ENCODE measurements around the gene TMCC1.
"Not testable (repeated sequence)": the region's sequence is repeated elsewhere in the genome, so short reads cannot be mapped to it uniquely, and the experiment has no call there.

Gene TMCC1

DNA sequence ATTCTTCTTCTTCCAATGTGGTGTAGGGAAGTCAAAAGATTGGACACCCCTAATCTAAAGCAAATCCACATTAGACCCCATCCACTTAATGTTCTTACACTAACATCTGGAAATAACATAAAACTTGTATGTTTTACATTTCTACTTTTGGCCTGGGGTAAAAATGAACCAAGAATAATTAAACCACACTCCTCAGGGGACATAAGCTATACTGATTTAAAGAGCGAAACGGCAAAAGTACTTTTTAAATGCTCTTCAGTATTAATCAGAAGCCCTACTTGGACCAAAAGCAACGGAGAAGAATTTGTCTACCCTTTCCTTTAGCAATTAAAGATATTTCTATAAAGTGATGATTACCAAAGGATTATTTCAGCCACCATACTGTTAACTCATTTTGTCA, 123.9 kb downstream of the TMCC1 start:
- no peak for DNase-seq (ENCODE audit: low spot score in 2 of 2)
- Histone ChIP-seq H3K27me3 (ENCODE audit: low read depth) (no peaks in the 10 kb centered on the region), H3K4me3 (no peak overlapping the region), H3K36me3 (replicated peaks) (0 out of 2 replicates have a peak, but pooled peaks cover 3% of the 10 kb centered on the region), H3K9me3 (no peaks in the 10 kb centered on the region), H3K4me1 (peaks cover 18% of the 10 kb centered on the region)
- in situ Hi-C loops (cut with MboI; ENCODE audit: low sequenced_read_pairs): no loop called here

DNA sequence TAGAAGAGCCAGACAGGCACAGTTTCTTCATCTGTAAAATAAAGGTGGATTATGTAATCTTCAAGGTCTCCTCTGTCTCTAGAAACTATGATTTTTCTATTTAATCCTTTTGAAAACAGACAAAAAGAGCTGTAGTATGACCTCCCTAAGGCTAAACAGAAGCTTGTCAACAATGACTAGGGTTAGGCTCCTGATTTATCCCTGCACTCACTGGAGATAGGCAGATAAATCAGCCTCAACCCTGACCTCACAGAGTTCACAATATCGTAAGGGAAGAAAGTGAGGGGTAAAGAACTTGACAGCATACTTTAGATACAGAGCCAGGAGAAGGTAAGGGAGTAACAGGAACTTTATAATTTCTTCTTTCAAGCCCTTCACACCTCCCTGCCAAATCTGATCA, 124.8 kb downstream of the TMCC1 start:
- 0 out of 2 replicates have a peak, but pooled peaks cover 3% of the 10 kb centered on the region for H3K36me3 ChIP-seq (replicated peaks)
- H3K27me3 ChIP-seq (ENCODE audit: low read depth): no peaks in the 10 kb centered on the region
- no peak overlapping the region for H3K4me3 ChIP-seq
- DNase-seq (ENCODE audit: low spot score in 2 of 2): peak; percentile 36 to 73
- peaks cover 18% of the 10 kb centered on the region for H3K4me1 ChIP-seq
- in situ Hi-C loops (cut with MboI; ENCODE audit: low sequenced_read_pairs): no loop called here
- H3K9me3 ChIP-seq: no peaks in the 10 kb centered on the region

DNA sequence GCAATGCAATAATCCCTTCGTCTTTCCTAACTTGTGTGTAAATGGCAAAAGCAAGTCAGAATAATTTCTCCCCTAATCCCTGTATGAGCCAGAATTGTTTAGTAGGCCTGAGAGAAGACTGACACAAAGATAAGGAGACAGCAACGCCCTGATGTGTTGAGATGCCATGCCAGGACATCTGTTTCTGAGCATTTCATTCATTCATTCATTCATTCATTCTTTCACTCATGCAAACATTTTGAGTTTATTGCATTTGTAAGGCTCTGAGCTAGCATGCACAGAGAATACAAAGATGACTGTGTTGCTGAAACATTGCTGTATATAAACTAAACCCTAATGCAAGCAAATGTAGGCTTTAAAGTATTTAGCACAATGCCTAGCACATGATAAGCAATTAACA, 127.4 kb downstream of the TMCC1 start:
- Histone ChIP-seq H3K36me3 (replicated peaks) (no peaks in the 10 kb centered on the region), H3K9me3 (no peaks in the 10 kb centered on the region), H3K27me3 (ENCODE audit: low read depth) (no peaks in the 10 kb centered on the region), H3K4me1 (peaks cover 14% of the 10 kb centered on the region), H3K4me3 (no peak overlapping the region)
- in situ Hi-C loops (cut with MboI; ENCODE audit: low sequenced_read_pairs): no loop called here
- no peak for DNase-seq (ENCODE audit: low spot score in 2 of 2)

DNA sequence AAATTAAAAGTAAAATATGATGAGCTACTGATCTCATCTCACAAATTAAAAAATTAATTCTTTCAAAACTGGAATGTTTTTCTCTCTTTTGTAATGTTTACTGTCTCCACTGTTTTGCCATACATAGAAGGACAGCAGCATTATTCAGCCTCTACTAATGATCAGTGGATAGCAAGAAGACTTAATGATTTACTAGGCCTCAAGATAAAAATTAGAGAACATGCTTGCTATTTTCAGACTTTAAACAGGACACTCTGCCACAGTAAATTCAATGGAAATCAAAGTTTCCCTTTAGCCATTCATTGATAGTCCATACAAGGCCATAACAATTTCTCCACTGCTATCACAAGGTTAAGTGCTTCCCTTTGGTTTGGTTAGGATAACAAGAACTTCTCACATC, 129.4 kb downstream of the TMCC1 start:
- Histone ChIP-seq H3K9me3 (no peaks in the 10 kb centered on the region), H3K4me3 (no peak overlapping the region), H3K27me3 (ENCODE audit: low read depth) (no peaks in the 10 kb centered on the region), H3K4me1 (peaks cover 12% of the 10 kb centered on the region), H3K36me3 (replicated peaks) (no peaks in the 10 kb centered on the region)
- DNase-seq (ENCODE audit: low spot score in 2 of 2): no peak
- in situ Hi-C loops (cut with MboI; ENCODE audit: low sequenced_read_pairs): no loop called here

DNA sequence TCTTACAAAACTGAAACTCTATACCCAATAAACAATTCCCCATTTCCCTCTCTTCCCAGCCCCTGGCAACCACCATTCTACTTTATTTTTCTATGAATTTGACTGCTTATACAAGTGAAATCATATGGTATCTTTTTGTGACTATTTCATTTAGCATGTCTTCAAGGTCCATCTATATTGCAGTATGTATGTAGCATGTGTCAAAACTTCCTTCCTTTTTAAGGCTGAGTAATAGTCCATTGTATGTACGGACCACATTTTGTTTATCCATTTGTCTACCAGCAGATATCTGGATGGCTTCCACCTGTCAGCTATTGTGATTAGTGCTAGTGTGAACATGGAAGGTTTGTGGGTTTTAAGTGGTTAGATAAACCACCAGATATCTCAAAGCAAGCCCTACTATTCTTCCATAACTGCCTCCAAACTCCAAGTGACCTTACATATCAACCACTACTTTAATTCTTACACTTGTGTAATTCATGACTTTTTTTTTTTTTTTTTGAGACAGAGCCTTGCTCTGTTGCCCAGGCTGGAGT, 134.7 kb downstream of the TMCC1 start:
- no peaks in the 10 kb centered on the region for H3K4me1 ChIP-seq
- in situ Hi-C loops (cut with MboI; ENCODE audit: low sequenced_read_pairs): no loop called here
- H3K36me3 ChIP-seq (replicated peaks): no peaks in the 10 kb centered on the region
- DNase-seq (ENCODE audit: low spot score in 2 of 2): no peak
- H3K4me3 ChIP-seq: no peak overlapping the region
- H3K27me3 ChIP-seq (ENCODE audit: low read depth): no peaks in the 10 kb centered on the region
- no peaks in the 10 kb centered on the region for H3K9me3 ChIP-seq

DNA sequence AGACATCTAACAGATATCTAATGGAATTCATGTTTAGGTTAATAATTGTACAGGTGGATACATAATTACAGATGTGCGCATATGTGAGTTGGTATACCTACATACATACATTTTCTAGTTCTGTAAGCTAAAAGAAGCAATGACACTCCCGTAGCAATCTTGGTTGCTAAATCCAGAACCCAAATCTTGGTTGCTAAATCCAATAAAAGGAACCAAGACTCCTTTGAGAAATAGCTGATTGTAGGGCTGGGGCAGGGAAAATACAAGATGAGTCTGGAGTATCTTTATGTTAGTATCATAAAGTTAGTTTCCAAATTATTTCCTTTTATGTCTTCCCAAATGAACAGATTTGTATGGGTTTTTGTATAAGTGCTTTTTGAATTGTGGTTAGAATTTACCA, 135.2 kb downstream of the TMCC1 start:
- Histone ChIP-seq H3K27me3 (ENCODE audit: low read depth) (no peaks in the 10 kb centered on the region), H3K4me3 (no peak overlapping the region), H3K4me1 (no peaks in the 10 kb centered on the region), H3K36me3 (replicated peaks) (no peaks in the 10 kb centered on the region), H3K9me3 (no peaks in the 10 kb centered on the region; the same call in 1 of the 2 replicates)
- no peak for DNase-seq (ENCODE audit: low spot score in 2 of 2)
- in situ Hi-C loops (cut with MboI; ENCODE audit: low sequenced_read_pairs): no loop called here

GRCh38 chr3:129756871-129757270, 136.6 kb downstream of the TMCC1 start:
- Histone ChIP-seq H3K9me3 (peaks cover 2% of the 10 kb centered on the region; the same call in 1 of the 2 replicates), H3K4me3 (no peak overlapping the region), H3K27me3 (ENCODE audit: low read depth) (no peaks in the 10 kb centered on the region), H3K36me3 (replicated peaks) (no peaks in the 10 kb centered on the region), H3K4me1 (no peaks in the 10 kb centered on the region)
- no peak for DNase-seq (ENCODE audit: low spot score in 2 of 2)
- in situ Hi-C loops (cut with MboI; ENCODE audit: low sequenced_read_pairs): no loop called here

DNA sequence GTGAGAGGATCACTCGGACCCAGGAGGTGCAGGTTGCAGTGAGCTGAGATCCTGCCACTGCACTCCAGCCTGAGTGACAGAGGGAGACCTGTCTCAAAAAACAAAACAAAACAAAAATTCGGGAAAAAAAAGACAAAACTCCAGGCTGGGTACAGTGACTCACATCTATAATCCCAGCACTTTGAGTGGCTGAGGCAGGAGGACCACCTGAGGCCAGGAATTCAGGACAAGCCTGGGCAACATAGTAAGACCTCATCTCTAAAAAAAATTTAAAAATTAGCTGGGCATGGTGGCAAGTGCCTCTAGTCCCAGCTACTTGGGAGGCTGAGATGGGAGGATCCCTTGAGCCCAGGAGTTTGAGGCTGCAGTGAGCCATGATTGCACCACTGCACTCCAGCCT, 142.4 kb downstream of the TMCC1 start:
- H3K4me3 ChIP-seq; in situ Hi-C loops (cut with MboI; ENCODE audit: low sequenced_read_pairs); H3K9me3 ChIP-seq; H3K36me3 ChIP-seq (replicated peaks); DNase-seq (ENCODE audit: low spot score in 2 of 2); H3K27me3 ChIP-seq (ENCODE audit: low read depth): not testable (repeated sequence)
- H3K4me1 ChIP-seq: peaks cover 16% of the 10 kb centered on the region

GRCh38 chr3:129749692-129750091, 143.8 kb downstream of the TMCC1 start:
- in situ Hi-C loops (cut with MboI; ENCODE audit: low sequenced_read_pairs): no loop called here
- Histone ChIP-seq H3K4me3 (no peak overlapping the region), H3K4me1 (peaks cover 18% of the 10 kb centered on the region), H3K9me3 (peaks cover 2% of the 10 kb centered on the region; the same call in 1 of the 2 replicates), H3K36me3 (replicated peaks) (no peaks in the 10 kb centered on the region), H3K27me3 (ENCODE audit: low read depth) (no peaks in the 10 kb centered on the region)
- no peak for DNase-seq (ENCODE audit: low spot score in 2 of 2)

DNA sequence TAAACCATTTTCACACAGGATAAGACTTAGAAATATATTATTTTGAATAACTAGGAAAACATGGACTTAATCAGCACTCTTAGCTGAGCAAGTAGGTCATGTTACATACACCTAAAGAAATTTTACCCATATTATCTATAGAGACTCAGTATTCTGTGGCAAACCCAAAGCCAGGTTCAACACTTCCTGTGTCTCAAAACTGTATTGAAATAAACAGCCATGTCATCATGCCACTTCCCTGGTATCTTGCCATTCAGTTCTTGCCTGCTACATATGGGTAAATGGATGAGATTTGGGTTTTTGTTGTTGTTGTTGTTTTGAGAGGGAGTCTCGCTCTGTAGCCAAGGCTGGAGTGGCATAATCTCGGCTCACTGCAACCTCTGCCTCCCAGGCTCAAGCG, 145.5 kb downstream of the TMCC1 start:
- Histone ChIP-seq H3K4me3 (no peak overlapping the region), H3K36me3 (replicated peaks) (no peaks in the 10 kb centered on the region), H3K4me1 (peaks cover 18% of the 10 kb centered on the region), H3K27me3 (ENCODE audit: low read depth) (no peaks in the 10 kb centered on the region), H3K9me3 (0 out of 2 replicates have a peak, but pooled peaks cover 2% of the 10 kb centered on the region)
- in situ Hi-C loops (cut with MboI; ENCODE audit: low sequenced_read_pairs): no loop called here
- DNase-seq (ENCODE audit: low spot score in 2 of 2): no peak

- DNase-seq (ENCODE audit: low spot score in 2 of 2): peak in 1 of 2 experiments; percentile 78
- Histone ChIP-seq H3K36me3 (replicated peaks) (no peaks in the 10 kb centered on the region), H3K4me1 (peaks cover 18% of the 10 kb centered on the region), H3K27me3 (ENCODE audit: low read depth) (no peaks in the 10 kb centered on the region), H3K9me3 (no peaks in the 10 kb centered on the region), H3K4me3 (no peak overlapping the region)
- in situ Hi-C loops (cut with MboI; ENCODE audit: low sequenced_read_pairs): no loop called here
Measured at GRCh38 chr3:129747136-129747535, 146.4 kb downstream of the TMCC1 start.

- H3K27me3 ChIP-seq (ENCODE audit: low read depth): no peaks in the 10 kb centered on the region
- H3K4me1 ChIP-seq: peaks cover 20% of the 10 kb centered on the region
- peak in 1 of 2 experiments; percentile 24 for DNase-seq (ENCODE audit: low spot score in 2 of 2)
- no peaks in the 10 kb centered on the region for H3K9me3 ChIP-seq
- in situ Hi-C loops (cut with MboI; ENCODE audit: low sequenced_read_pairs): no loop called here
- no peak overlapping the region for H3K4me3 ChIP-seq
- H3K36me3 ChIP-seq (replicated peaks): no peaks in the 10 kb centered on the region
Measured at GRCh38 chr3:129746629-129747028, 146.9 kb downstream of the TMCC1 start.

GRCh38 chr3:129745253-129745652, 148.3 kb downstream of the TMCC1 start:
- H3K27me3 ChIP-seq (ENCODE audit: low read depth): no peaks in the 10 kb centered on the region
- peak in 1 of 2 experiments; percentile 11 for DNase-seq (ENCODE audit: low spot score in 2 of 2)
- no peak overlapping the region for H3K4me3 ChIP-seq
- H3K9me3 ChIP-seq: no peaks in the 10 kb centered on the region
- H3K4me1 ChIP-seq: peaks cover 20% of the 10 kb centered on the region
- in situ Hi-C loops (cut with MboI; ENCODE audit: low sequenced_read_pairs): no loop called here
- H3K36me3 ChIP-seq (replicated peaks): no peaks in the 10 kb centered on the region

DNA sequence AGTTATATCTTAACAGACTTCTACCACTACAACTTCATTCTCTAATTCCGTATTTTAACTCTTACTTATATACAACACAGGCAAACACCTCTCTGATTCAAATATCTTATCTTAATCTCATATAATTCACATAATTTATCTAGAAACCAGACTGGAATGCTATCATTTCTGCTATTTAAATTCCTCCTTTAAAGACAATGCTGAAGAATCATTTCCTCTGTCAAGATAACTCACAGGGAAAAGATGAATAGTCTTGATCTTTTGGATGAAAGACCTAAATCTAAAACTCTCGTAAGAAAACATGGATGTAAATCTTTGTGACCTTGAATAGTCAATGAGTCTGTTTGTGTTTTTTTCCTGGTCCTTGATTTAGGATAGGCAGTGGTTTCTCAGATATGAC, 151.7 kb downstream of the TMCC1 start:
- Histone ChIP-seq H3K27me3 (ENCODE audit: low read depth) (no peaks in the 10 kb centered on the region), H3K36me3 (replicated peaks) (no peaks in the 10 kb centered on the region), H3K4me1 (peaks cover 10% of the 10 kb centered on the region), H3K9me3 (no peaks in the 10 kb centered on the region), H3K4me3 (no peak overlapping the region)
- no peak for DNase-seq (ENCODE audit: low spot score in 2 of 2)
- in situ Hi-C loops (cut with MboI; ENCODE audit: low sequenced_read_pairs): no loop called here

DNA sequence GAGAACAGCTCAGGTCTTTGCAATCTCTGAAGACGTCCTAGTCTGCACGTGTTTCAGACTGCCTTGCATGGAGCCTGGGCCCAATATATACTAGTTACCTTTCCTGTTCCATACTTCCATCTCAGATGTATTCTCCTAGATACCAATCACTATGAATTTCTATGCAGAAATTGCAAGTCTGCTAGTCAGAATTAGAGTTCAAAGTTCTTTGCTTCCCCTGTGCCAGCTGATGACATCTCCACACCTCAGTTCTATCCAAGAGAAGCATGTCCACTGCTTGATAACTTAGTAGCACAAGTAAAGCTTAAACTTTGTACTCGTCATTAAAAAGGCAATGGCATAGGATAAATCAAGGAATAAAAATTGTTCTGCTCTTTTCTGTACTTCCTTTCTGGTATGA, 153.4 kb downstream of the TMCC1 start:
- no peak overlapping the region for H3K4me3 ChIP-seq
- in situ Hi-C loops (cut with MboI; ENCODE audit: low sequenced_read_pairs): no loop called here

More for the DNA sequence above, 153.4 kb downstream of the TMCC1 start:
- no peaks in the 10 kb centered on the region for H3K36me3 ChIP-seq (replicated peaks)
- no peaks in the 10 kb centered on the region for H3K9me3 ChIP-seq
- no peaks in the 10 kb centered on the region for H3K27me3 ChIP-seq (ENCODE audit: low read depth)
- DNase-seq (ENCODE audit: low spot score in 2 of 2): no peak
- peaks cover 2% of the 10 kb centered on the region; the same call in 1 of the 2 replicates for H3K4me1 ChIP-seq
